Fibroblast of skin of abdomen (primary cell): ENCODE results near the gene CXXC5.
"Not testable (repeated sequence)": the region's sequence is repeated elsewhere in the genome, so short reads cannot be mapped to it uniquely, and the experiment has no call there.

Experiments used
- DNase-seq: peaks from one replicate; pipeline ENCODE4 v3.0.0-alpha.2; 2013

CXXC5 gene

DNA sequence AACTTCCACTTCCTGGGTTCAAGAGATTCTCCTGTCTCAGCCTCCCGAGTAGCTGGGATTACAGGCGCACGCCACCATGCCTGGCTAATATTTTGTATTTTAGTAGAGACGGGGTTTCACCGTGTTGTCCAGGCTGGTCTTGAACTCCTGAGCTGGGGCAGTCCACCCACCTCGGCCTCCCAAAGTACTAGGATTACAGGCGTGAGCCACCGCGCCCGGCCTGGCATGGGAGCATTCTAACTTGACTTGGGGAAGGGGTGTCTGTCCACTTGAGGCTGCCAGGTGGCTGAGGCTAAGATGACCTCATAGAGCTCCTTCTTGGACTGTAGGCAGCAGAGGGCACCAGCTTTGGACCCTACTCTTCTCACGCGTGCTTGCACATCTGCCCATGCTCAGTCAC is 65.7 kb downstream of the CXXC5 start:
- DNase-seq: not testable (repeated sequence)

DNA sequence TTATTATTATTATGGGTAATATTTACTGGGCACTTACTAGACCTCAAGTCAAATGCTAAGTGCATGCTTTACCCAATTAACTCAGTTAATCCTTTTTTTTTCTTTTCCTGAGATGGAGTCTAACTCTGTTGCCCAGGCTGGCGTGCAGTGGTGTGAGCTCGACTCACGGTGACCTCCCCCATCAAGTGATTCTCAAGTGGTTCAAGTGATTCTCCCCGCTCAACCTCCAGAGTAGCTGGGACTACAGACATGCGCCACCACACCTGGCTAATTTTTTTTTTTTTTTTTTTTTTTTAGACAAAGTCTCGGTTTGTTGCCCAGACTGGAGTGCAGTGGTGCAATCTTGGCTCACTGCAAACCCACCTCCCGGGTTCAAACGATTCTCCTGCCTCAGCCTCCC is 69.1 kb downstream of the CXXC5 start:
- no peak for DNase-seq

GRCh38 chr5:139718403-139718802 is 70.3 kb downstream of the CXXC5 start:
- DNase-seq: not testable (repeated sequence)

DNA sequence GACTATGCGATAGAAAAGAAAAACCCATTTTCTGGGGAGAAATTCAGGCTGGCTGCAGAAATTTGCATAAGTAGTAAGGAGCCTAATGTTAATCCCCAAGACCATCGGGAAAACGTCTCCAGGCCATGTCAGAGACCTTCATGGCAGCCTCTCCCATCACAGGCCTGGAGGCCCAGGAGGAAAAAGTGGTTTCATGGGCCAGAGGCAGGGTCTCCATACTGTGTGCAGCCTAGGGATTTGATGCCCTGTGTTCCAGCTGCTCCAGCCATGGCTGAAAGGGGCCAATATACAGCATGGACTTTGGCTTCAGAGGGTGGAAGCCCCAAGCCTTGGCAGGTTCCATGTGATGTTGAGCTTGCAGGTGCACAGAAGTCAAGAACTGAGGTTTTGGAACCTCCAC is 71.8 kb downstream of the CXXC5 start:
- DNase-seq: not testable (repeated sequence)

- DNase-seq: no peak
These were observed 75.9 kb downstream of the CXXC5 start for GRCh38 chr5:139723986-139724587.

- DNase-seq: peak; percentile 57
These were observed 77.1 kb downstream of the CXXC5 start for GRCh38 chr5:139725073-139725830.

GRCh38 chr5:139726248-139726647 is 78.1 kb downstream of the CXXC5 start:
- DNase-seq: no peak

GRCh38 chr5:139727615-139728014 is 79.5 kb downstream of the CXXC5 start:
- DNase-seq: not testable (repeated sequence)

DNA sequence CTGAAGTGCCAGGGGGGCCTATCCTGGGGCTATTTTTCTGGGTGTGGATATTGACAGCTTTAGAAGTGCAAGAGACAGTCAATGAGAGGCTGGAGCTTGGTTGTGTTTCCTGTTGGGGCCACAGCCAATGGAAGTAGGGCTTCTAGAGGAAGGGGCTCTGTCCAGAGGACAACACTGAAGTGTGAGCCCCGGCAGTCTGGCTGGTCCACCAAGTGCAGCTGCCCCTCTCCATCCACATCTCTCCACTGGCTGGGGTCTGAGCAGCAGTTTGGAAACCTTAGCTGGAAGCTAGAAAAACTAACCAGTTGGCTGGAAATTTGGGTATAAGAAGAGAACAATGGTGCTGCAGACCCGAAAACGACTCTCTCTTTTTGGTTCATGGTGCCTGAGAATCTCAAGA is 83.1 kb downstream of the CXXC5 start:
- DNase-seq: no peak

- DNase-seq: no peak
These were observed 83.9 kb downstream of the CXXC5 start for GRCh38 chr5:139732019-139732418.

- no peak for DNase-seq
These were observed 85.0 kb downstream of the CXXC5 start for GRCh38 chr5:139733010-139733688.
